HG03196 (cell line): ENCODE measurements around the gene C20orf141.
"Not testable (repeated sequence)": the region's sequence is repeated elsewhere in the genome, so short reads cannot be mapped to it uniquely, and the experiment has no call there.

Source experiments
- ATAC-seq: cut with Tn5 transposase; IDR thresholded peaks from one replicate; pipeline ENCODE4 v1.9.1; 2021; ENCODE audit not compliant: unreplicated experiment

The C20orf141 gene

GRCh38 chr20:2814587-2815051 lies at the start of gene C20orf141:
Gene C20orf141 (plus strand): TSS chr20:2814987. CDS start chr20:2815185, 198 bp downstream.
- no peak for ATAC-seq

GRCh38 chr20:2767768-2768631 lies 46.8 kb upstream of the C20orf141 start:
- no peak for ATAC-seq

- no peak for ATAC-seq
Measured at GRCh38 chr20:2768632-2769015, 46.2 kb upstream of the C20orf141 start.

- ATAC-seq, result not testable (repeated sequence)
Measured at GRCh38 chr20:2770091-2770490, 44.7 kb upstream of the C20orf141 start.

GRCh38 chr20:2771631-2772080 lies 43.1 kb upstream of the C20orf141 start:
- ATAC-seq, result no peak

- ATAC-seq, result no peak
Measured at GRCh38 chr20:2773812-2774211, 41.0 kb upstream of the C20orf141 start.

- ATAC-seq, result no peak
Measured at GRCh38 chr20:2775139-2775538, 39.6 kb upstream of the C20orf141 start.

GRCh38 chr20:2778602-2779321 lies 36.0 kb upstream of the C20orf141 start:
- ATAC-seq, result no peak

GRCh38 chr20:2780948-2781347 lies 33.8 kb upstream of the C20orf141 start:
- ATAC-seq, result no peak

- no peak for ATAC-seq
Measured at GRCh38 chr20:2783908-2784566, 30.8 kb upstream of the C20orf141 start.

GRCh38 chr20:2793471-2793870 lies 21.3 kb upstream of the C20orf141 start:
- no peak for ATAC-seq

- ATAC-seq, result no peak
Measured at GRCh38 chr20:2794202-2794748, 20.5 kb upstream of the C20orf141 start.

- no peak for ATAC-seq
Measured at GRCh38 chr20:2794866-2795447, 19.8 kb upstream of the C20orf141 start.

- no peak for ATAC-seq
Measured at GRCh38 chr20:2795451-2795850, 19.3 kb upstream of the C20orf141 start.

GRCh38 chr20:2796011-2796660 lies 18.7 kb upstream of the C20orf141 start:
- ATAC-seq, result no peak

GRCh38 chr20:2797136-2797983 lies 17.4 kb upstream of the C20orf141 start:
- no peak for ATAC-seq

- ATAC-seq, result no peak
Measured at GRCh38 chr20:2798095-2798805, 16.5 kb upstream of the C20orf141 start.

GRCh38 chr20:2798814-2799213 lies 16.0 kb upstream of the C20orf141 start:
- no peak for ATAC-seq

GRCh38 chr20:2799271-2799670 lies 15.5 kb upstream of the C20orf141 start:
- ATAC-seq, result no peak
